ENCODE measurements around the gene ASB10. TPM values are rescaled to one million over a fixed set of nuclear protein-coding genes. Genes with fewer than 3 reads are reported as not detected.

The ASB10 gene
- polyA plus RNA-seq, 2 of the 4 experiments (the other 2 are of a cell fraction): not detected

DNA sequence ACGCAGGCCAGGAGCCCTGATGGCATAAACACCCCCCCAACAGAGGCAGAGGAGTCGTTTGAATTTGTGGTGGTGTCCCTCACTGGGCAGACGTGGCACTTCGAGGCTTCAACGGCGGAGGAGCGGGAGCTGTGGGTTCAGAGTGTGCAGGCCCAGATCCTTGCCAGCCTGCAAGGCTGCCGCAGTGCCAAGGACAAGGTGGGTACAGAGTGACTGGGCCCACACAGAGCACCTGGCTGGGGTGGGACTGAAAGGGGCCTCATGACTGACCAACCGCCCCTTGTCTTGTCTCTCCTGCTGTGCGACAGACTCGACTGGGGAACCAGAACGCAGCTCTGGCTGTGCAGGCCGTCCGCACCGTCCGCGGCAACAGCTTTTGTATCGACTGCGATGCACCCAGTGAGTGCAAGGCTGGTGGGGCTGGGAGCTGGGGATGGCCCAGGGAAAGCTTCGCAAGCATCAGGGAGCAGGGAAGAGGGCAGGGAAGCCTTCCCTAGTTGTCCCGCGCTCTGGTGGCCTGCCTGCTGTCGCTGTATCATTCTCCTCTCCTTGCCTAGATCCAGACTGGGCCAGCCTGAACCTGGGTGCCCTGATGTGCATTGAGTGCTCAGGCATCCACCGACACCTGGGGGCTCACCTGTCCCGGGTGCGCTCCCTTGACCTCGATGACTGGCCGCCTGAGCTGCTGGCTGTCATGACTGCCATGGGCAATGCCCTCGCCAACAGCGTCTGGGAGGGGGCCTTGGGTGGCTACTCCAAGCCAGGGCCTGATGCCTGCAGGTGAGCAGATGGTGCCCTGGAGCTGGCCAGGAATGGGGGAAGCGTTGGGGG lies 45.0 kb downstream of the ASB10 start:
- WGBS (ENCODE audit: missing lambda C conversion rate): 93% methylated on average over 31 of the region's 31 CpGs
- H3K4me1 ChIP-seq: no peaks in the 10 kb centered on the region
- TF ChIP-seq EHF (CRISPR knock-in tag; IDR thresholded peaks at IDR 0.05) (no peak), ZNF302 (CRISPR knock-in tag; IDR thresholded peaks at IDR 0.05) (no peak), ZFP36 (IDR thresholded peaks at IDR 0.05; ENCODE audit: borderline replicate concordance, partially characterized antibody) (no peak), CHD2 (IDR thresholded peaks at IDR 0.05; ENCODE audit: low read length, partially characterized antibody) (no peak), FOXS1 (CRISPR knock-in tag; IDR thresholded peaks at IDR 0.05) (no peak), RCOR1 (IDR thresholded peaks at IDR 0.05; ENCODE audit: low read depth, low read length) (no peak), HEYL (CRISPR knock-in tag; IDR thresholded peaks at IDR 0.05) (no peak), CBX2 (IDR thresholded peaks at IDR 0.05; ENCODE audit: borderline replicate concordance, low read depth) (no peak), MAZ (IDR thresholded peaks at IDR 0.05; ENCODE audit: borderline replicate concordance, low read depth, low read length) (no peak), KDM1A (IDR thresholded peaks at IDR 0.05; ENCODE audit: low read depth) (no peak)
- TF ChIP-seq, protein P1, sequence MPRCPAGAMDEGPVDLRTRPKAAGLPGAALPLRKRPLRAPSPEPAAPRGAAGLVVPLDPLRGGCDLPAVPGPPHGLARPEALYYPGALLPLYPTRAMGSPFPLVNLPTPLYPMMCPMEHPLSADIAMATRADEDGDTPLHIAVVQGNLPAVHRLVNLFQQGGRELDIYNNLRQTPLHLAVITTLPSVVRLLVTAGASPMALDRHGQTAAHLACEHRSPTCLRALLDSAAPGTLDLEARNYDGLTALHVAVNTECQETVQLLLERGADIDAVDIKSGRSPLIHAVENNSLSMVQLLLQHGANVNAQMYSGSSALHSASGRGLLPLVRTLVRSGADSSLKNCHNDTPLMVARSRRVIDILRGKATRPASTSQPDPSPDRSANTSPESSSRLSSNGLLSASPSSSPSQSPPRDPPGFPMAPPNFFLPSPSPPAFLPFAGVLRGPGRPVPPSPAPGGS (IDR thresholded peaks at IDR 0.05): no peak
- TF ChIP-seq, protein P2, sequence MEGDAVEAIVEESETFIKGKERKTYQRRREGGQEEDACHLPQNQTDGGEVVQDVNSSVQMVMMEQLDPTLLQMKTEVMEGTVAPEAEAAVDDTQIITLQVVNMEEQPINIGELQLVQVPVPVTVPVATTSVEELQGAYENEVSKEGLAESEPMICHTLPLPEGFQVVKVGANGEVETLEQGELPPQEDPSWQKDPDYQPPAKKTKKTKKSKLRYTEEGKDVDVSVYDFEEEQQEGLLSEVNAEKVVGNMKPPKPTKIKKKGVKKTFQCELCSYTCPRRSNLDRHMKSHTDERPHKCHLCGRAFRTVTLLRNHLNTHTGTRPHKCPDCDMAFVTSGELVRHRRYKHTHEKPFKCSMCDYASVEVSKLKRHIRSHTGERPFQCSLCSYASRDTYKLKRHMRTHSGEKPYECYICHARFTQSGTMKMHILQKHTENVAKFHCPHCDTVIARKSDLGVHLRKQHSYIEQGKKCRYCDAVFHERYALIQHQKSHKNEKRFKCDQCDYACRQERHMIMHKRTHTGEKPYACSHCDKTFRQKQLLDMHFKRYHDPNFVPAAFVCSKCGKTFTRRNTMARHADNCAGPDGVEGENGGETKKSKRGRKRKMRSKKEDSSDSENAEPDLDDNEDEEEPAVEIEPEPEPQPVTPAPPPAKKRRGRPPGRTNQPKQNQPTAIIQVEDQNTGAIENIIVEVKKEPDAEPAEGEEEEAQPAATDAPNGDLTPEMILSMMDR (IDR thresholded peaks at IDR 0.05): no peak
- TF ChIP-seq, protein P3, sequence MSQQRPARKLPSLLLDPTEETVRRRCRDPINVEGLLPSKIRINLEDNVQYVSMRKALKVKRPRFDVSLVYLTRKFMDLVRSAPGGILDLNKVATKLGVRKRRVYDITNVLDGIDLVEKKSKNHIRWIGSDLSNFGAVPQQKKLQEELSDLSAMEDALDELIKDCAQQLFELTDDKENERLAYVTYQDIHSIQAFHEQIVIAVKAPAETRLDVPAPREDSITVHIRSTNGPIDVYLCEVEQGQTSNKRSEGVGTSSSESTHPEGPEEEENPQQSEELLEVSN (IDR thresholded peaks at IDR 0.05; ENCODE audit: borderline replicate concordance, low read depth): no peak
- CTCF ChIA-PET: interaction anchor here (0.7 to 6.8 kb wide), 6 partner anchors 10 to 30 kb away, joined by 3 to 40 read pairs (median 4); no protein-coding TSS in a partner anchor
- DNase-seq (ENCODE audit: low read depth in 1 of 2, low spot score in 1 of 2): no peak
- no peaks in the 10 kb centered on the region for H3K9me3 ChIP-seq
- no peak for ATAC-seq
- POLR2A ChIA-PET: no interaction called here
- H3K27ac ChIP-seq: no peak overlapping the region
- no peak for FAIRE-seq
- H3K4me3 ChIP-seq: no peak overlapping the region
- no peak overlapping the region for H3K4me2 ChIP-seq

DNA sequence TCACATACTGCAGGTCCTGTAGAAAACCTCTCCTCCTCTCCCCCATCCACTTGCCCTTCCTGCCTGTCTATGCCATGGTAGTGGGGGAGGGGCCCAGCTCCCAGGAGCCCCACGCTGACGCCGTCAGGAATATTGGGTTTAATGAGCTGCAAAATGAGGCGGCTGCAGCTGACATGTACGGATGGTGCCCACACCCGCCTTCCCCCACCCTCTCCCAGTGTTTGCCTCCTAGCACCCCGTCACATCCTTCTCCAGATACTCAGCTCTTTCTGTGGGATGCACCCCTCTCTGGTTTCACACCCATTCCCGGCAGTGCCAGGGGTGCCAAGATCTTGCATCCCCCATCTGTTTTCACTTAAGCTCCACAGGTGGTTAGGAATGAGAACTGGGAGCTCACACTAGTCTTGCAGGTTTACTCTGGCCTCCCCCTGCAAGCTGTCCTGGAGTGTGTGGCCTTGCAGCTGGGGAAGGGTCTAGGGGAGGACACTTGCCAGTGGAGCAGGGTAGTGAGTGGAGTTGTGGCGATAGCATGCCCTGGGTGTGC lies 45.7 kb downstream of the ASB10 start:
- POLR2A ChIA-PET: no interaction called here
- DNase-seq (ENCODE audit: low read depth in 1 of 2, low spot score in 1 of 2): no peak
- TF ChIP-seq HOXB13 (CRISPR knock-in tag; IDR thresholded peaks at IDR 0.05; ENCODE audit: low read depth): no peak
- TF ChIP-seq, protein P4, sequence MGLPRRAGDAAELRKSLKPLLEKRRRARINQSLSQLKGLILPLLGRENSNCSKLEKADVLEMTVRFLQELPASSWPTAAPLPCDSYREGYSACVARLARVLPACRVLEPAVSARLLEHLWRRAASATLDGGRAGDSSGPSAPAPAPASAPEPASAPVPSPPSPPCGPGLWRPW (IDR thresholded peaks at IDR 0.05): no peak
- TF ChIP-seq KDM1A (IDR thresholded peaks at IDR 0.05; ENCODE audit: low read depth): no peak
- TF ChIP-seq, protein P5, sequence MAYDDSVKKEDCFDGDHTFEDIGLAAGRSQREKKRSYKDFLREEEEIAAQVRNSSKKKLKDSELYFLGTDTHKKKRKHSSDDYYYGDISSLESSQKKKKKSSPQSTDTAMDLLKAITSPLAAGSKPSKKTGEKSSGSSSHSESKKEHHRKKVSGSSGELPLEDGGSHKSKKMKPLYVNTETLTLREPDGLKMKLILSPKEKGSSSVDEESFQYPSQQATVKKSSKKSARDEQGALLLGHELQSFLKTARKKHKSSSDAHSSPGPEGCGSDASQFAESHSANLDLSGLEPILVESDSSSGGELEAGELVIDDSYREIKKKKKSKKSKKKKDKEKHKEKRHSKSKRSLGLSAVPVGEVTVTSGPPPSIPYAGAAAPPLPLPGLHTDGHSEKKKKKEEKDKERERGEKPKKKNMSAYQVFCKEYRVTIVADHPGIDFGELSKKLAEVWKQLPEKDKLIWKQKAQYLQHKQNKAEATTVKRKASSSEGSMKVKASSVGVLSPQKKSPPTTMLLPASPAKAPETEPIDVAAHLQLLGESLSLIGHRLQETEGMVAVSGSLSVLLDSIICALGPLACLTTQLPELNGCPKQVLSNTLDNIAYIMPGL (CRISPR knock-in tag; IDR thresholded peaks at IDR 0.05; ENCODE audit: borderline replicate concordance): no peak
- TF ChIP-seq ZC3H11A (IDR thresholded peaks at IDR 0.05): no peak
- TF ChIP-seq, protein P2 (IDR thresholded peaks at IDR 0.05): no peak
- no peak for TF ChIP-seq ESRRA (IDR thresholded peaks at IDR 0.05; ENCODE audit: borderline replicate concordance, low read length)
- no peak for TF ChIP-seq CHD2 (IDR thresholded peaks at IDR 0.05; ENCODE audit: low read length, partially characterized antibody)
- TF ChIP-seq, protein P6, sequence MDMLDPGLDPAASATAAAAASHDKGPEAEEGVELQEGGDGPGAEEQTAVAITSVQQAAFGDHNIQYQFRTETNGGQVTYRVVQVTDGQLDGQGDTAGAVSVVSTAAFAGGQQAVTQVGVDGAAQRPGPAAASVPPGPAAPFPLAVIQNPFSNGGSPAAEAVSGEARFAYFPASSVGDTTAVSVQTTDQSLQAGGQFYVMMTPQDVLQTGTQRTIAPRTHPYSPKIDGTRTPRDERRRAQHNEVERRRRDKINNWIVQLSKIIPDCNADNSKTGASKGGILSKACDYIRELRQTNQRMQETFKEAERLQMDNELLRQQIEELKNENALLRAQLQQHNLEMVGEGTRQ (IDR thresholded peaks at IDR 0.05): no peak
- TF ChIP-seq CBX8 (IDR thresholded peaks at IDR 0.05): no peak
- Histone ChIP-seq H3K4me3 (no peak overlapping the region), H3K9me3 (no peaks in the 10 kb centered on the region), H3K27ac (no peak overlapping the region), H3K4me2 (no peak overlapping the region), H3K4me1 (no peaks in the 10 kb centered on the region)
- CTCF ChIA-PET: interaction anchor here (1.0 to 6.8 kb wide), 4 partner anchors 11 to 30 kb away, joined by 3 to 40 read pairs (median 4); no protein-coding TSS in a partner anchor
- FAIRE-seq: no peak
- 93% methylated on average over 9 of the region's 9 CpGs for WGBS (ENCODE audit: missing lambda C conversion rate)
- ATAC-seq: no peak

All from A549 (cell line).